Thyroid gland (tissue), 4 donors: Measurements from ENCODE around the gene TMEFF2. TPM values are rescaled to one million over a fixed set of nuclear protein-coding genes. Genes with fewer than 3 reads are reported as not detected.

Source experiments
- DNase-seq, 2 donors: peaks; one replicate each; pipeline ENCODE4 v3.0.0-alpha.2; 2019
- H3K27ac ChIP-seq, 3 donors: fragments of 200-600 bp; sonication (generic); 1 replicate in 2 of 3; 2 replicates in 1 of 3; pipeline ENCODE4 v1.5.1; 2016 to 2019; ENCODE audit warnings: mild to moderate bottlenecking in 1 of 3, moderate library complexity in 1 of 3
- H3K27me3 ChIP-seq: fragments of 200-600 bp; sonication (generic); one replicate; pipeline ENCODE4 v1.5.1; 2019
- H3K36me3 ChIP-seq, 2 donors: fragments of 200-600 bp; sonication (generic); one replicate each; pipeline ENCODE4 v1.5.1; 2016 to 2019
- H3K4me1 ChIP-seq, 2 donors: fragments of 200-600 bp; sonication (generic); one replicate each; pipeline ENCODE4 v1.5.1; 2017 to 2019
- H3K4me3 ChIP-seq, 3 donors: fragments of 200-600 bp; sonication (generic); replicated peaks in 1 of 3; 1 replicate in 2 of 3; 2 replicates in 1 of 3; pipeline ENCODE4 v1.5.1; 2016; ENCODE audit warnings: mild to moderate bottlenecking in 1 of 3
- H3K9me3 ChIP-seq: fragments of 200-600 bp; sonication (generic); one replicate; pipeline ENCODE4 v1.5.1; 2017
- CTCF ChIP-seq, 6 experiments: fragments of 200-600 bp in 3 of 6; fragments of 450-650 bp in 3 of 6; sonication (generic) in 3 of 6; IDR thresholded peaks; one replicate each; pipeline ENCODE4 v1.5.1; 2016 to 2019; ENCODE audit warnings: antibody characterized with exemption in 6 of 6, mild to moderate bottlenecking in 2 of 6, inconsistent platforms in 1 of 6, moderate library complexity in 1 of 6
- POLR2A ChIP-seq, 2 donors: fragments of 450-650 bp; IDR thresholded peaks; one replicate each; pipeline ENCODE4 v1.6.1; 2017; ENCODE audit warnings: antibody characterized with exemption in 2 of 2, mild to moderate bottlenecking in 2 of 2, moderate library complexity in 1 of 2
- WGBS, 2 donors: methylation state at CpG; one replicate each; pipeline ENCODE4 v1.1.5; 2017; 5-methylcytosine and 5-hydroxymethylcytosine counted together
- intact Hi-C: fragments of 100-400 bp; cut with DNase I; formaldehyde crosslinking; loops from one replicate; pipeline ENCODE4 v1.15.1; 2023
- total RNA-seq, 4 donors: library from RNA; depleted of rRNA; stranded (reverse); fragments of >200 nt; gene quantifications; one replicate each; pipeline ENCODE4 v1.2.3, GENCODE V29; 2016

The TMEFF2 gene
- total RNA-seq, 4 donors from 2014 or later = 0.11 TPM; not detected in 3

GRCh38 chr2:191920502-191920901 is 274.2 kb downstream of the TMEFF2 start:
- WGBS, 2 donors = 93 to 96% methylated on average over 2 of the region's 2 CpGs
- no peak for DNase-seq
- Histone ChIP-seq H3K27ac (no peak overlapping the region), H3K36me3 (no peaks in the 10 kb centered on the region), H3K4me3 (no peak overlapping the region), H3K4me1 (no peaks in the 10 kb centered on the region), H3K9me3 (no peaks in the 10 kb centered on the region), H3K27me3 (no peaks in the 10 kb centered on the region)
- intact Hi-C loops = no loop called here
- no peak for TF ChIP-seq CTCF (IDR thresholded peaks at IDR 0.05)
- TF ChIP-seq POLR2A (IDR thresholded peaks at IDR 0.05) = no peak

GRCh38 chr2:191917967-191918651 is 276.6 kb downstream of the TMEFF2 start:
- Histone ChIP-seq H3K9me3 (no peaks in the 10 kb centered on the region), H3K36me3 (no peaks in the 10 kb centered on the region), H3K27ac (no peak overlapping the region), H3K4me1 (peaks cover 0 to 5% of the 10 kb centered on the region in 2 donors), H3K4me3 (no peak overlapping the region), H3K27me3 (no peaks in the 10 kb centered on the region)
- intact Hi-C loops = no loop called here
- TF ChIP-seq CTCF (IDR thresholded peaks at IDR 0.05) = no peak
- no peak for TF ChIP-seq POLR2A (IDR thresholded peaks at IDR 0.05)
- 78 to 79% methylated on average over 9 of the region's 9 CpGs for WGBS, 2 donors
- no peak for DNase-seq

GRCh38 chr2:191917430-191917881 is 277.3 kb downstream of the TMEFF2 start:
- Histone ChIP-seq H3K4me3 (no peak overlapping the region), H3K27me3 (no peaks in the 10 kb centered on the region), H3K36me3 (no peaks in the 10 kb centered on the region), H3K4me1 (peaks cover 0 to 5% of the 10 kb centered on the region in 2 donors), H3K9me3 (no peaks in the 10 kb centered on the region), H3K27ac (no peak overlapping the region)
- WGBS, 2 donors = 85 to 89% methylated on average over 2 of the region's 2 CpGs
- no peak for TF ChIP-seq CTCF (IDR thresholded peaks at IDR 0.05)
- no peak for TF ChIP-seq POLR2A (IDR thresholded peaks at IDR 0.05)
- intact Hi-C loops = no loop called here
- no peak for DNase-seq

- intact Hi-C loops = no loop called here
- Histone ChIP-seq H3K36me3 (no peaks in the 10 kb centered on the region), H3K4me3 (no peak overlapping the region), H3K27me3 (no peaks in the 10 kb centered on the region), H3K4me1 (peaks cover 0 to 5% of the 10 kb centered on the region in 2 donors), H3K9me3 (no peaks in the 10 kb centered on the region), H3K27ac (no peak overlapping the region)
- 34 to 37% methylated on average over 1 of the region's 1 CpG for WGBS, 2 donors
- no peak for DNase-seq
- TF ChIP-seq CTCF (IDR thresholded peaks at IDR 0.05) (no peak), POLR2A (IDR thresholded peaks at IDR 0.05) (no peak)
Measured at GRCh38 chr2:191916826-191917225, 277.9 kb downstream of the TMEFF2 start.

GRCh38 chr2:191915750-191916149 is 279.0 kb downstream of the TMEFF2 start:
- H3K27me3 ChIP-seq = no peaks in the 10 kb centered on the region

More at GRCh38 chr2:191915750-191916149, 279.0 kb downstream of the TMEFF2 start:
- TF ChIP-seq CTCF (IDR thresholded peaks at IDR 0.05) (no peak), POLR2A (IDR thresholded peaks at IDR 0.05) (no peak)
- WGBS, 2 donors = 93 to 96% methylated on average over 2 of the region's 2 CpGs
- H3K4me1 ChIP-seq = peaks cover 0 to 5% of the 10 kb centered on the region in 2 donors
- DNase-seq = no peak
- H3K9me3 ChIP-seq = no peaks in the 10 kb centered on the region
- no peak overlapping the region for H3K27ac ChIP-seq
- H3K4me3 ChIP-seq = no peak overlapping the region
- H3K36me3 ChIP-seq = no peaks in the 10 kb centered on the region
- intact Hi-C loops = no loop called here
